K562 (cell line): ENCODE results near the gene RNASEH1. TPM values are rescaled to one million over a fixed set of nuclear protein-coding genes. Genes with fewer than 3 reads are reported as not detected.
A peak's percentile ranks its signal among the peaks of the same experiment; 100 is the strongest.

Experiments
- ATAC-seq: fragments of 200-7000 bp; cut with Tn5 transposase; 3 replicates; pipeline ENCODE4 v1.9.1; 2020; ENCODE audit warnings: moderate library complexity
- BruUV-seq: library from RNA; stranded (reverse); fragments of 400-500 nt; replicated peaks from 2 replicates; lab custom pipeline; 2021; lab: Mats Ljungman, UMichigan
- CTCF ChIA-PET: fragments of 300-600 bp; formaldehyde crosslinking; extraction: SDS; loops from one replicate; lab custom pipeline; 2021; ENCODE audit warnings: low intra/inter-chr PET ratio; lab: Yijun Ruan, JAX
- POLR2A ChIA-PET: fragments of 300-600, 350-650 bp; sonication (Branson Sonifier 250); formaldehyde crosslinking; extraction: SDS; loops from one replicate; lab custom pipeline; 2021; ENCODE audit warnings: antibody characterized with exemption, inconsistent platforms; lab: Yijun Ruan, JAX
- DNase-seq, 4 experiments: peaks; one replicate each; pipeline versions ENCODE4 v3.0.0 to v3.0.0-alpha.2; 2011 to 2018; ENCODE audit warnings: low spot score in 3 of 4, mixed read lengths in 3 of 4; ENCODE audit errors: extremely low read depth in 1 of 4
- FAIRE-seq: peaks from 2 replicates; lab custom pipeline; 2011; peaks lifted over from hg19 to GRCh38; lab: Jason Lieb, UNC
- H2AFZ ChIP-seq: 2 replicates; pipeline ENCODE4 v1.6.0; 2011; ENCODE audit warnings: low read depth, low read length, control low read depth, inconsistent platforms
- H3K27ac ChIP-seq: fragments of 200-600 bp; 3 replicates; pipeline ENCODE4 v1.8.0; 2011; ENCODE audit warnings: low read depth, mild to moderate bottlenecking, control low read depth, inconsistent platforms, low read length, moderate library complexity, mixed read lengths; ENCODE audit errors: extremely low read depth
- H3K27me3 ChIP-seq, 2 experiments: fragments of 300-600 bp in 1 of 2; 2 replicates in 1 of 2; 3 replicates in 1 of 2; pipeline versions ENCODE4 v1.6.0 to v1.8.0; 2011; ENCODE audit warnings: inconsistent platforms in 2 of 2, low read length in 2 of 2, mild to moderate bottlenecking in 1 of 2, mixed read lengths in 1 of 2, moderate library complexity in 1 of 2; ENCODE audit not compliant: control insufficient read depth in 2 of 2, insufficient read depth in 2 of 2
- H3K36me3 ChIP-seq: fragments of 300-600 bp; 3 replicates; pipeline ENCODE4 v1.8.0; 2011; ENCODE audit warnings: mild to moderate bottlenecking, low read length, inconsistent platforms; ENCODE audit not compliant: control insufficient read depth, insufficient read depth
- H3K4me1 ChIP-seq, 2 experiments: fragments of 200-600 bp in 1 of 2; replicated peaks in 1 of 2; 2 replicates in 1 of 2; 3 replicates in 1 of 2; pipeline versions ENCODE4 v1.5.1 to v1.8.0; 2011; ENCODE audit warnings: inconsistent platforms in 2 of 2, low read length in 2 of 2, mild to moderate bottlenecking in 1 of 2, mixed read lengths in 1 of 2, moderate library complexity in 1 of 2; ENCODE audit not compliant: control insufficient read depth in 2 of 2, insufficient read depth in 2 of 2
- H3K4me2 ChIP-seq: 2 replicates; pipeline ENCODE4 v1.6.1; 2011; ENCODE audit warnings: low read length, control low read depth, inconsistent platforms, mixed read lengths; ENCODE audit not compliant: insufficient read depth
- H3K4me3 ChIP-seq: fragments of 200-600 bp; sonication (generic), shearing (Covaris generic); 2 replicates; pipeline ENCODE4 v1.5.1; 2016; ENCODE audit warnings: control low read depth, inconsistent platforms
- H3K79me2 ChIP-seq: fragments of 200-600 bp; 3 replicates; pipeline ENCODE4 v1.8.0; 2011; ENCODE audit warnings: low read length, inconsistent platforms; ENCODE audit not compliant: control insufficient read depth, insufficient read depth
- H3K9ac ChIP-seq, 2 experiments: 2 replicates each; pipeline versions ENCODE4 v1.6.0 to v1.6.1; 2011; ENCODE audit warnings: low read depth in 2 of 2, low read length in 2 of 2, control low read depth in 1 of 2, inconsistent platforms in 1 of 2, mild to moderate bottlenecking in 1 of 2, mixed read lengths in 1 of 2; ENCODE audit not compliant: insufficient read depth in 1 of 2
- H3K9me1 ChIP-seq: one replicate; pipeline ENCODE4 v1.6.0; 2011; ENCODE audit warnings: inconsistent platforms, mild to moderate bottlenecking, low read length, moderate library complexity; ENCODE audit not compliant: control insufficient read depth, insufficient read depth
- H3K9me3 ChIP-seq: replicated peaks from 2 replicates; pipeline ENCODE4 v1.5.1; 2011; ENCODE audit warnings: low read depth, low read length, inconsistent platforms; ENCODE audit not compliant: control insufficient read depth, insufficient read depth
- H4K20me1 ChIP-seq: replicated peaks from 2 replicates; pipeline ENCODE4 v1.6.1; 2011; ENCODE audit warnings: low read length, inconsistent platforms, mixed read lengths; ENCODE audit not compliant: control insufficient read depth, insufficient read depth
- CTBP1 ChIP-seq: fragments of 450-650 bp; IDR thresholded peaks from 2 replicates; pipeline ENCODE4 v1.6.1; 2016; ENCODE audit warnings: borderline replicate concordance
- HDAC8 ChIP-seq: fragments of 450-650 bp; IDR thresholded peaks from 2 replicates; pipeline ENCODE4 v1.6.1; 2016; ENCODE audit warnings: mild to moderate bottlenecking, missing genetic modification characterization, moderate library complexity, missing compliant biosample characterization
- MTA3 ChIP-seq: fragments of 450-650 bp; formaldehyde crosslinking; IDR thresholded peaks from 2 replicates; pipeline ENCODE4 v1.6.1; 2017; ENCODE audit warnings: mild to moderate bottlenecking, borderline replicate concordance
- NFRKB ChIP-seq: fragments of 450-650 bp; IDR thresholded peaks from 2 replicates; pipeline ENCODE4 v1.6.1; 2016; ENCODE audit warnings: low read depth
- PHF21A ChIP-seq: fragments of 450-650 bp; IDR thresholded peaks from 2 replicates; pipeline ENCODE4 v1.6.1; 2017; ENCODE audit warnings: low read depth, borderline replicate concordance
- RBBP5 ChIP-seq: fragments of 200-600 bp; sonication (generic); IDR thresholded peaks from 2 replicates; pipeline ENCODE4 v1.6.1; 2012; ENCODE audit warnings: borderline replicate concordance, mild to moderate bottlenecking, low read length, control low read depth, inconsistent platforms; ENCODE audit not compliant: insufficient read depth, poor library complexity, severe bottlenecking
- STAG1 ChIP-seq: sonication (generic); formaldehyde crosslinking; IDR thresholded peaks from 2 replicates; pipeline ENCODE4 v1.5.0; 2020; ENCODE audit warnings: missing genetic modification reagents, borderline replicate concordance
- TRIM24 ChIP-seq, 2 experiments: fragments of 450-650 bp; IDR thresholded peaks; 2 replicates each; pipeline ENCODE4 v1.6.1; 2016
- ZNF12 ChIP-seq: sonication (generic); formaldehyde crosslinking; IDR thresholded peaks from 2 replicates; pipeline ENCODE4 v1.4.0; 2020; ENCODE audit warnings: mild to moderate bottlenecking, missing genetic modification reagents
- WGBS: fragments of 100-300 bp; shearing (Covaris generic); methylation state at CpG from one replicate; pipeline ENCODE4 v1.1.6; 2016; ENCODE audit warnings: low coverage, mixed read lengths; ENCODE audit not compliant: insufficient coverage; ENCODE audit errors: missing lambda C conversion rate; 5-methylcytosine and 5-hydroxymethylcytosine counted together
- in situ Hi-C: fragments of 300-500 bp; cut with MboI; formaldehyde crosslinking; loops from 4 replicates; pipeline ENCODE4 v1.15.0; 2018; ENCODE audit warnings: inconsistent platforms, mixed read lengths
- intact Hi-C: fragments of 100-400 bp; cut with micrococcal nuclease; formaldehyde crosslinking; loops from 2 replicates; pipeline ENCODE4 v1.14.2; 2022
- polyA plus RNA-seq, 8 experiments: library from polyadenylated mRNA; depleted of rRNA in 4 of 8; stranded (reverse) in 5 of 8; unstranded in 3 of 8; fragments of >200 nt; fragmentation: Nextera tagmentation in 2 of 8; fragmentation: Illumina TruSeq in 1 of 8; extraction: Ambion mirVana in 2 of 8; extraction: Trizol in 1 of 8; gene quantifications; 2 replicates each; pipeline versions ENCODE4 v1.2.1 to v1.2.3, GENCODE V29; 2011 to 2014; ENCODE audit warnings: inconsistent platforms in 1 of 8, missing spikeins in 1 of 8
- total RNA-seq, 7 experiments: library from RNA; depleted of rRNA in 6 of 7; stranded (reverse); fragments of >200 nt in 6 of 7; fragmentation: Illumina TruSeq in 2 of 7; extraction: Trizol in 2 of 7; gene quantifications; 2 replicates each; pipeline versions ENCODE4 v1.2.1 to v1.2.3, GENCODE V29; 2011 to 2021; ENCODE audit warnings: low replicate concordance in 1 of 7
- TF ChIP-seq, protein P1 (sequence below): sonication (generic); formaldehyde crosslinking; IDR thresholded peaks from 2 replicates; pipeline ENCODE4 v1.8.0; 2023; ENCODE audit warnings: mild to moderate bottlenecking, missing genetic modification reagents
- TF ChIP-seq, protein P2 (sequence below), 2 experiments: fragments of 450-650 bp; IDR thresholded peaks; 2 replicates each; pipeline ENCODE4 v1.6.1; 2016; ENCODE audit warnings: mild to moderate bottlenecking in 2 of 2, borderline replicate concordance in 1 of 2, low read depth in 1 of 2, moderate library complexity in 1 of 2

RNASEH1 gene
- total and polyA plus RNA-seq, 9 of the 15 experiments (the other 6 are each of a cell fraction or from before 2014, with no cell fraction given): 25.7 to 47.5 (median 42.8) TPM

DNA sequence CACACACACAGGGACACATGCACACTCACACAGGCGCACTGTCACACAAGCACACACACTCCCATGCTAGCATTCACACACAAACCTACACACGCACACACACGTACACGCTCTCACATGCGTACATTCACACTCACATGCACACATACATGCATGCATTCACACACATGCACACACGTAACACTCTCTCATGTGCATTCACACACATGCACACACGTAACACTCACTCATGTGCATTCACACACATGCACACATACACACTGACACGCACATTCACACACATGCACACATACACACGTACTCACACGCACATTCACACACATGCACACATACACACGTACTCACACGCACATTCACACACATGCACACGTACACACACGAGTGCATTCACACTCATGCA lies 55.1 kb downstream of the RNASEH1 start (continued):
- TF ChIP-seq, protein P1, sequence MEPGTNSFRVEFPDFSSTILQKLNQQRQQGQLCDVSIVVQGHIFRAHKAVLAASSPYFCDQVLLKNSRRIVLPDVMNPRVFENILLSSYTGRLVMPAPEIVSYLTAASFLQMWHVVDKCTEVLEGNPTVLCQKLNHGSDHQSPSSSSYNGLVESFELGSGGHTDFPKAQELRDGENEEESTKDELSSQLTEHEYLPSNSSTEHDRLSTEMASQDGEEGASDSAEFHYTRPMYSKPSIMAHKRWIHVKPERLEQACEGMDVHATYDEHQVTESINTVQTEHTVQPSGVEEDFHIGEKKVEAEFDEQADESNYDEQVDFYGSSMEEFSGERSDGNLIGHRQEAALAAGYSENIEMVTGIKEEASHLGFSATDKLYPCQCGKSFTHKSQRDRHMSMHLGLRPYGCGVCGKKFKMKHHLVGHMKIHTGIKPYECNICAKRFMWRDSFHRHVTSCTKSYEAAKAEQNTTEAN: peak; percentile 94
- no peak for TF ChIP-seq RBBP5

DNA sequence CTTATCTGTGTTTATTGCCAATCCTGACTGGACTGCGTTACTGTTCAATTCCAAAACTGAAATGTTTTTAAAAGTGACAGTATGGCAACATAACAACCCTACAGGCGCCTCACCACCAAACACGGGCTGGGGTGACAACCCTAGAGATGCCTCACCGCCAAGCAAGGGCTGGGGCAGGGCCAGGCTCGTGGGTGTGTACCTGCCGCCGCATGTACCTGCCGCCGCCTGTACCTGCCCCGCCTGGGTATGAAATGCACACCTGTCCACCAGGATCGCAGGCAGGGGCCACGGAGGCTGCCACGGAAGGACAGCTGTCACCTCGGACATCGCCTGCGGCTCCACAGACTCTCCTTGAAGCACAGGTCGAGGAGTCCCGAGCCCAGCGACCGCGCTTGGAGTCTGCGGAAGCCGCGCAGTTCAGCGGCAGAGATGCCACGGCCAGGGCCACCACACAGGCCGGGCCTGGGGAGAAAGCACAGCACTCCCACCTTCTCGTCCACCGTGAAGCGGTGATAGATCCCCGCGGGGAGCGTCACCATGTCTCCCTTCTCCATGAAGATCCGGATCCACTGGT lies 57.7 kb downstream of the RNASEH1 start:
- H4K20me1 ChIP-seq: no peaks in the 10 kb centered on the region
- H3K27me3 ChIP-seq: no peaks in the 10 kb centered on the region; a peak in 1 of 5 replicates
- H3K9ac ChIP-seq: no peak overlapping the region
- H3K4me1 ChIP-seq: no peaks in the 10 kb centered on the region
- no peak for ATAC-seq
- no peak for DNase-seq
- 91% methylated on average over 18 of the region's 34 CpGs for WGBS
- no peak overlapping the region for H2AFZ ChIP-seq
- BruUV-seq: no TSS peak
- peaks cover 3% of the 10 kb centered on the region; the same call in 1 of the 3 replicates for H3K79me2 ChIP-seq
- H3K4me3 ChIP-seq: no peak overlapping the region
- in situ Hi-C loops: no loop called here
- H3K9me1 ChIP-seq: no peaks in the 10 kb centered on the region
- no peak overlapping the region for H3K27ac ChIP-seq
- no peak for FAIRE-seq
- intact Hi-C loops: no loop called here
- H3K36me3 ChIP-seq: peaks cover 58% of the 10 kb centered on the region
- H3K4me2 ChIP-seq: no peak overlapping the region
- CTCF ChIA-PET: no interaction called here
- POLR2A ChIA-PET: no interaction called here
- peaks cover 4% of the 10 kb centered on the region; the same call in 1 of the 2 replicates for H3K9me3 ChIP-seq
- TF ChIP-seq PHF21A: no peak
- no peak for TF ChIP-seq CTBP1
- no peak for TF ChIP-seq MTA3
- no peak for TF ChIP-seq HDAC8 (tag)
- TF ChIP-seq ZNF12 (CRISPR knock-in tag): no peak
- no peak for TF ChIP-seq NFRKB
- no peak for TF ChIP-seq STAG1 (CRISPR knock-in tag)
- no peak for TF ChIP-seq TRIM24 (IDR thresholded peaks at IDR 0.05)
- TF ChIP-seq, protein P2, sequence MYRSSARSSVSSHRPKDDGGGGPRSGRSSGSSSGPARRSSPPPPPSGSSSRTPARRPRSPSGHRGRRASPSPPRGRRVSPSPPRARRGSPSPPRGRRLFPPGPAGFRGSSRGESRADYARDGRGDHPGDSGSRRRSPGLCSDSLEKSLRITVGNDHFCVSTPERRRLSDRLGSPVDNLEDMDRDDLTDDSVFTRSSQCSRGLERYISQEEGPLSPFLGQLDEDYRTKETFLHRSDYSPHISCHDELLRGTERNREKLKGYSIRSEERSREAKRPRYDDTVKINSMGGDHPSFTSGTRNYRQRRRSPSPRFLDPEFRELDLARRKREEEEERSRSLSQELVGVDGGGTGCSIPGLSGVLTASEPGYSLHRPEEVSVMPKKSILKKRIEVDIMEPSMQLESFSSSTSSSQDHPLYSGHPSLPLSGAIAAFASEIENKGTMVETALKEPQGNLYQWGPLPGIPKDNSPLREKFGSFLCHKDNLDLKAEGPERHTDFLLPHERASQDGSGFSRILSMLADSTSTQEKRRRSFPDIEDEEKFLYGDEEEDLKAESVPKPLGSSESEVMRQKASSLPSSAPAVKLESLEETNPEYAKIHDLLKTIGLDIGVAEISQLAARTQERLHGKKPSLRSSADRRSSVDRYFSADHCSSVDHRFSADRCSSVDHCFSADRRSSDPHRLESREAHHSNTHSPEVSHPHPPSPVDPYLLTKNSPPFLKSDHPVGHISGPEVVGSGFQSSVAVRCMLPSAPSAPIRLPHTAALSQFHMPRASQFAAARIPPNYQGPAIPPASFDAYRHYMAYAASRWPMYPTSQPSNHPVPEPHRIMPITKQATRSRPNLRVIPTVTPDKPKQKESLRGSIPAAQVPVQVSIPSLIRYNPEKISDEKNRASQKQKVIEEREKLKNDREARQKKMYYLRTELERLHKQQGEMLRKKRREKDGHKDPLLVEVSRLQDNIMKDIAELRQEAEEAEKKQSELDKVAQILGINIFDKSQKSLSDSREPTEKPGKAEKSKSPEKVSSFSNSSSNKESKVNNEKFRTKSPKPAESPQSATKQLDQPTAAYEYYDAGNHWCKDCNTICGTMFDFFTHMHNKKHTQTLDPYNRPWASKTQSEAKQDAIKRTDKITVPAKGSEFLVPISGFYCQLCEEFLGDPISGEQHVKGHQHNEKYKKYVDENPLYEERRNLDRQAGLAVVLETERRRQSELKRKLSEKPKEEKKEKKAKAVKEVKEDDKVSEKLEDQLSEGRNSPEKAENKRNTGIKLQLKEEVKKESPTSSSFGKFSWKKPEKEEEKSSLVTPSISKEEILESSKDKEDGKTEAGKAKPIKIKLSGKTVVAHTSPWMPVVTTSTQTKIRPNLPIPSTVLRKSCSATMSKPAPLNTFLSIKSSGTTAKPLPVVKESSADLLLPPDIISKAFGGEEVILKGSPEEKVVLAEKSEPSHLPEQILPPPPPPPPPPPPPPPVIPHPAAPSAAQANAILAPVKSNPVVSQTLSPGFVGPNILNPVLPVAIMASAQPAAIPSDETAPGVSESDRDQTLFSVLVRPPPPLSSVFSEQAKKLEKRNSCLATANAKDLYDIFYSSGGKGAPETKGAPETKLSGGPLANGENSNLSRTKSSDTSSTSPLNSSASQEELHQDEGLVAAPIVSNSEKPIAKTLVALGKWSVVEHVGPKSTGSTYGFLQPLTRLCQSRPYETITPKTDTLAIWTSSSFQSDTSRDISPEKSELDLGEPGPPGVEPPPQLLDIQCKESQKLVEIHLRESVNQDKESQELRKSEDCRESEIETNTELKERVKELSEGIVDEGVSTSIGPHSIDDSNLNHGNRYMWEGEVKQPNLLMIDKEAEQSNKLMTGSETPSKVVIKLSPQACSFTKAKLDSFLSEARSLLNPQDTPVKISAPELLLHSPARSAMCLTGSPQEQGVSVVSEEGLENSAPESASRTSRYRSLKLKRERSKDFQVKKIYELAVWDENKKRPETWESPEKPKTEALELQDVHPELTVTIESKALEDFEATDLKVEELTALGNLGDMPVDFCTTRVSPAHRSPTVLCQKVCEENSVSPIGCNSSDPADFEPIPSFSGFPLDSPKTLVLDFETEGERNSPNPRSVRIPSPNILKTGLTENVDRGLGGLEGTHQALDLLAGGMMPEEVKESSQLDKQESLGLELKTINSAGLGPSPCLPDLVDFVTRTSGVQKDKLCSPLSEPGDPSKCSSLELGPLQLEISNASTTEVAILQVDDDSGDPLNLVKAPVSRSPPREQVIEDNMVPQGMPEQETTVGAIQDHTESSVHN (IDR thresholded peaks at IDR 0.05; ENCODE audit: borderline replicate concordance in 1 of 2, low read depth in 1 of 2): no peak
